ENCODE measurements around the gene OTUD6A.
"Not testable (repeated sequence)": the region's sequence is repeated elsewhere in the genome, so short reads cannot be mapped to it uniquely, and the experiment has no call there.

OTUD6A gene

DNA sequence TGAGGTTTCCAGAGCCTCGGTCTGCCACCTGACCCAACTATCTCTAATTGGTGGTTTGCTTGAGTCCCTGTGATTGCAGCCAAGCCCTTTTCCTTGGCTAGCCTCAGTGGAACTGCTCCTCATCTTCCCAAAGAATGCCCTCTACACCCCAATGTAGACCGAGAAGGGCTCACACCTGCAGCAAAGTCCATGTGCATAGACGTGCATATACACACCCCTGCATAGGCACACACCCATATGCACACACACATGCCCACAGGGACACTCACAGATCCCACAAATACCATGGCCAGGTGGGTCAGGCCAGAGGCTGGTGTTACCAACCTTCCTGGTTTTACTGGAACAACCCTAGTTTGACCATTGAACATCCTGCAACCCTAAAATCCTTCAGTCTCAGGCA, 12.9 kb upstream of the OTUD6A start:
- DNase-seq: no peak

DNA sequence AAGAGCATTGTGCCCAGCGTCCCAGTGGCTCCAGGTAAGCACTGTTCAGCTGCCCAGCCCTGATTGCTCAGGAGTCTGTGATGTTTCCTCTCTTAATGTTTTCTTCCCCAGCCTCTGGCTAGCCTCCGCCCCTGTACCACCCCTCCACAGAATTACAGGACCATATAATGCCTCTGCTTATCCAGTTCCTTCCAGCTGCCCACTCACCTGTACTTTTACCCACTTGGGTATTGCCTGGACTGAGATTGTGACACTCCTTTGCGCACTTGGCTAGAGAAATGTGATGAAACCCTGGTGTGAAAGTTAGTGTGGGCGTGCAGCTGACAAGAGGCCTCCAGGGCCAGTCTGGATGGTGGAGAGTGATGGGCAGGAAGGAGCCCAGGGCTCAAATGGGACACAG, 12.3 kb upstream of the OTUD6A start, which contains the start of gene AWAT2:
Gene AWAT2 (minus strand): TSS at position 14 of the 400 bp plus-strand sequence. CDS start 6 bp downstream, at position 8.
- no peak for DNase-seq

DNA sequence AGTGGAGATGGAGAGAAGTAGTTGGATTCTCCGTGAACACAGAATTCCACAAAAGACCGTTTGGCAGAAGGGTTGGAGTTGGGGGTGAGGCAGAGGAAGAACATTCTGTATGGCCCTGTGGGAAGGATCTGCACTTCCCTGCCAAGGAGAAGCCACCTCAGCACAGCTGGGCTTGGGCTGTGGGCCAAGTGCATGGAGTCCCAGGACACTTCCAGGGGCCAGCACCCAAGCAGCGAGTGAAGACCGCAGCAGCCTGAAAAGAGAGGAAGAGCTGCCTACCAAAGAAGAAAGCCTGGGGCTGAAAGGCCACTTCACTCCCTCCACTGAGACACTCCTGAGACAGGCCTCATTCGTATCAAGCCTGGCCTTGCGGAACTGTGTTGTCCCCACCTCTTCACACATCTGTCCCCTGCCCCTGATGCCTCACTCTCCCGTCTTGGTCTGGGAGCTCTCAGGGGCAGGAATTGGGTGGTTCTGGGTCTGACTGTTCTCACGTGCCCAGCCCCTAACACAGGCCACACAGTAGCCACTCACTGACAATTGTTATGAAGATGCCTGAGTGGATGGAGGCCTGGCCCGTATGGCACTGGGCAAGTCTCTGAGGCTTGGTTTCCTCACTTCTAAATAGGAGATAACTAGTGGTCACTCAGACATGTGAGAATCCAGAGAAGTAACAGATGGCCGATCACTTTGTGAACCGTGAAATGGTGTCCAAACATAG, 9.2 kb upstream of the OTUD6A start:
- DNase-seq: peak; percentile 37

DNA sequence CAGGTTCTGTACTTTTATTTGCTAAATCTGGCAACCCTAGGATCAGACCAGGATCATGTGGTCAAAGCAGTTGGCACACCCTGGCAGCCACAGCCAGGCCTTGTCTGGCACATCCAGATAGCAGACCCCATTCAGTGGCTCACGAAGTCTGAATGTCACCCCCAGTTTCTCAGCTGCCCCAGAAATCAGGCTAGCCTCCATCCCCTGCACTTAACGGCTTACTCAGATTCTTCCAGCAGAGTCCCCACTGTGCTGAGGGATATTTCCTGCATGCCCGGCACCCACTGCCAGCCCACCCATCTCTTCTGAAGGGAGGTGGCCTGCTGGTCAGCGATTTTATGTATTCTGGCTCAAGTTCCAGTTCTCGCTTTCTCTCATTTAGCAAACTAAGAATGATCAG, 7.9 kb upstream of the OTUD6A start:
- DNase-seq: peak; percentile 24

DNA sequence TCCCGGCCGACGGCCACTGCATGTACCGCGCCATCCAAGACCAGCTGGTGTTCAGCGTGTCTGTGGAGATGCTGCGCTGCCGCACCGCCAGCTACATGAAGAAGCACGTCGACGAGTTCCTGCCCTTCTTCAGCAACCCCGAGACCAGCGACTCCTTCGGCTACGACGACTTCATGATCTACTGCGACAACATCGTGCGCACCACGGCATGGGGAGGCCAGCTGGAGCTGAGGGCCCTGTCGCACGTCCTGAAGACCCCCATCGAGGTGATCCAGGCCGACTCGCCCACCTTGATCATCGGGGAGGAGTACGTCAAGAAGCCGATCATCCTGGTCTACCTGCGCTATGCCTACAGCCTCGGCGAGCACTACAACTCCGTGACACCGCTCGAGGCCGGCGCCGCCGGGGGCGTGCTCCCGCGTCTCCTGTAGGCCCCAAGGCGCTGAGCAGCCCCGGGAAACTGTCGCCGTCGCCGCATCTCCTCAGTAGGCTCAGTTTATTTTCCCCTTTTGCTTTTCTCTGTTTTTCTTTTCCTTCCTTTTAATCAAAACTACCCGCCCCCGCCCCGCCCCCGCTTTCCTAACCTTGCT, 799 bp downstream of the OTUD6A start:
- peak; percentile 30 for DNase-seq

DNA sequence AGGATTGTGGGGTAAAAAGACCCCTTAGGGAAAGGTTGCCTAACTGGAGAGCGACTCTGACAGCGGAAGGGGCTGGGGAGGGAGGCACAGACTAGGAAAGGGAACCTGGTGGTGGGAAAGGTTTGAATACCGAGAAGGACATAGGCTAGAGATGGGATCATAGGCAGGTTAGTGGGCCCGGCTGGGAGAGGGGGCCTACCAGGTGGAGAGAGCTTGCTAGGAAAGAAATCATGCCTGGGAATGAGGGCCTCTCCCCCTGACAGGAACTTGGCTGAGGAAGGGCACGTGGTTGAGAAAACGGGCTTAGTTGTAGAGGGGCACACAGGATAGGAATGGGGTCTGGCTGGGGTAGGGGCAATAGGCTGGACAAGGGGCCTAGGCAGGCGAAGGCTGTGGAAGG, 4.4 kb downstream of the OTUD6A start:
- no peak for DNase-seq

DNA sequence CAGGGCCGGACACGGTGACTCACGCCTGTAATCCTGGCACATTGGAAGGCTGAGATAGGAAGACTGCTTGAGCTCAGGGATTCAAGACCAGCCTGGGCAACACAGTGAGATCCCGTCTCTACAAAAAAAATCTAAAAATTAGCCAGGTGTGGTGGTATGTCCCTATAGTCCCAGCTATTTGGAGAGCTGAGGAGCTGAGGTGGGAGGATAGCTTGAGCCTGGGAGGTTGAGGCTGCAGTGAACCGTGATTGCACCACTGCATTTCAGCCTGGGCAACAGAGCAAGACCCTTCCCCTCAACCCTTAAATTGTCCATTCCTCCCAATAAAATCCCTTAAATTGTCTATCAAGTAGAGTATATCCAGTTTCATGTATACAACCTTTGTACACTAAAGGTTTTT, 17.0 kb downstream of the OTUD6A start:
- no peak for DNase-seq

DNA sequence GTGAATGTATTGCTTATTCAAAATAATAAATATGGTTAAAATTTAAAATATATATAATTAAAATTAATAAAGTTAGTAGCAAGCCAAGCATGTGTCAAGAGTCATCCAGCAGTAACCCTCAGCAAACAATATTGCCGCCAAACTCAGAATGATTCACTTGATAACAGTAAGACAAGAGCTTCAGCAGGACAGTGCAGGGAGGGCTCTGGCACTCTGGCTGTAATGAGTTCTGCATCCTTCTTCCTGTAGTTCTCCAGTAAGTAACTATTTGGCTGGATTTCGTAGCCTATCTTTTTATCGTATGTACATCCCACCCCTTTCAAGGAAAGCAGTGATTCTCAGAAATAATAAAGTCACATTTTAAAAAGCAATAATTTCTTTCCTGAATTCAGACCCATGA, 17.6 kb downstream of the OTUD6A start:
- no peak for DNase-seq

DNA sequence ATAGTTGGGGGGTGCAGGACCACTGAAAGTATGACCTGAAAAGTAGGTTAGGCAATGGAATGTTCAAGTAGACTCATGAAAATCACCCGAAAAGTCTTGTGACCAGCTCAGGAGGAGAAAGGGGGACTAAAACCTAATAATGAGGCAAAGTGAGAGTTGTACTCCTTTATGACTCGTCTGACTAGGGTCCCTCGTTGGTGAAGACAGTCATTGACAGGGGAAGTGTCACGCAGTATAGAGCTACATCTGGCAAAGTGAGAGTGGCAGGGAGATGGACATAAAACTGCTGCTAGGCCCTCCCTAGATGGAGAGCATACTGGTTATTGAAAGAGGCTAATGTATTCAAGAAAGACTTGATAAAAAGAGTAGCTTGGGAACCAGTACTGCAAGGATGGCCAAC, 20.5 kb downstream of the OTUD6A start:
- no peak for DNase-seq

DNA sequence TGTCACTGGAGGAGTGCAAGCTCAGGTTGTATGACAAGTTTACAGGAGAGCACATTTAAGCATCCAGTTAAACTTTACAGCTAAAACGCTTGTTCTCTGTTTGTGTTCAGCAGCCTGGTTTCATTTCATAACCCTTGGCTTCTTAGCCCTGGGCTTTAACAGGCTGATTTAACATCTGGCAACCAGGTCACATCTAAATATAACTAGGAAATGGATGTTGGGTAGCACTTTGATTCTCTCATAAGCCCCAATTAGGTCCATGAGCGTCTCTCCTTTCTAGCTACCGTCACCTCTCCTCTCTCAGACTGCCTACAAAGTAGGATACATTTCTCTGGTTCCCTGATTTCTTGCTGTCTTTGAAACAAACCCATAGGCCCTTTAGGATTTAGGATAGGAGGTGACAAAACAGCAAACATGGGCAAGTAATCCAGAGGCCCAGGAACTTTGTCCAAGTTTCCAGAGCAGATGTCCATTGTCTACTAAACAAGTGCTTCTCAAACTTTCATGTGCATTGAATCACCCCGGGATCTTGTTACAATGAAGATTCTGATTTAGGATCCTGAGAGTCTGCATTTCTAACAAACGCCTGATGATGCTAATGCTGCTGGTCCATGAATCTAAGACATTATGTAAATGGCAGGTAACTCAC, 22.5 kb downstream of the OTUD6A start:
- no peak for DNase-seq

DNA sequence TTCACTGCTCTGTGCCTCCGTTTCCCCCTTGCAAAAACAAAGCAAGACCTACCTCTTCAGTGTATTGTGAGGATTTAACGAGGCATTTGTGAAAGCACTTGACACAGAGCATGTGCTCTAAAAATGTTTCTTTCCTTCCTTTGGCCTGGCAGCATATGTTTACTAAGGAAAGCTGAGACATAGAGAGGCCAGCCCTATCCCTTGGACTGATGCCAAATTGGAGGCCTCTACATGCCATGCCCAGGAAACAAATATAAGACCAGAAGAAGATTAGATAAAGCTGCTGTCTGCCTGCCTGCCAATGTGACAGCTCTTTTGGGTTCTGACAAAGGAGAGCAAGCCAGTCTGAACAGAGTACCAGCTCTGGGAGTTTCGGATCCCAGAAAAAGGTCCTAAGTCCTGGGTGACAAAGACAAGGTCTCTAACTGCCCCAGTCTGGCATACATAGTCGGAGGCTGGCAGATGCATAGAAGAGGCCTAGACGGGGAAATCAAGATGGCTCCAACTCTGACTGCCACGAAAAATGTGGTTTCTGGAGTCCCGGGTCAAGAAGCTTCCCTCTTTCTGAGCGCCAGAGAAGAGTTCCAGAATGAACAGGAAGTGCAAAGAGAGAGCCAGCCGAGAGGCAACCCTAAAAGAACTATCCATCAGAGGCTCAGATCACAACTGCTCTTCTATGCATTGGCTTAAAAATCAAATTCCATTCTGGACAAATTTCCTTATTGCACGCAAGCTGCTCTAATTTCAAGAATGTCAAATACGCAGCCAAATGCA, 25.8 kb downstream of the OTUD6A start:
- DNase-seq: no peak

DNA sequence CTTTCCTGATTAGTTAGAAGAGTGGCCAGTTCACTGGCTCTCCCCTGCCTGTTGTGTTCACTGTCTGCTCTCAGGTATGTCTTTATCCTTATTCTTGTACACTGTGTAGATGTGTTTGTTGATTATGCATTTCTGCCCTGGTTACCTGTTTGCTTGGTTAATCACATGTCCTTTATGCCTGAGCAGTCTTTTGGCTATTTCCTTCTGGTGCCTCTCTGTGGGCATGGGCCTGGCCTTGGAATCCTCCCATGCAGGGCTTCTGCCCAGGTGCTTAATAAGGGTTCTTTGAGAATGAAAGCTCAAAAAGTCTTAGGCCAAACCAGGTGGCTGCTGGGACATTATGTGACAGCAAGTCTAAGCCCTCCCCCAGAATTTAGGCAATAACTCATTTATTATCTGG, 26.5 kb downstream of the OTUD6A start:
- no peak for DNase-seq

DNA sequence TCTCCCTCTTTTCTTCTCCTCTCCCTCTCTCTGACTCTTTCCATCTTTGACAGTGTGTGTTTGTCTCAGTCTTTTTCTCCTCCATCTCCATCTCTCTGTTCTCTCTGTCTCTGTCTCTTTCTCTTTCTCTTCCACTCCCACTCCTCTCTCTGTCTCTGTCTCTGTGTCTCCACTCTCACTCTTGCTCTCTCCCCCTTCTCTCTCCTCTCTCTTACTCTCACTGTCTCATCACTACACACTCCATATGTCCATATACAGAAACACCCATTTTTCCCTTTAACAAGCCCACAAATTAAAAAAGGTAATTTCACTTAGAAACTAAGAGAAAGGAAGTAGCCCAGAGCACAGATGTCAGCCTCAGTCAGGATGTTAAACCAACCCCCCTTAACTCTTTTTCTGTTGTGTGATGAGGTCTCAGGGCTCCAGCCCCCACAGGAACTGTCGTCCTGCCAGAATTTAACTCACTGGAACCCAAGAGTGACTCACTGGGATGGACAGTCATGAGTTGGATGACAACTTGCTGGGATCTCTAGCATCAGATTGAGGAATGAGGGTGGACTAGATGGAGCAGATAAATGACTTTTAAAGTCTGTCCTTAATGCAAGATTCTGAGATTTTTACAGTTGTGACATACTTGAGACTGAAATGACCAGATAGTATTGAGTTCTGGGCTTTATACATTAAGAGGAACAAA, 27.5 kb downstream of the OTUD6A start:
- DNase-seq: no peak

DNA sequence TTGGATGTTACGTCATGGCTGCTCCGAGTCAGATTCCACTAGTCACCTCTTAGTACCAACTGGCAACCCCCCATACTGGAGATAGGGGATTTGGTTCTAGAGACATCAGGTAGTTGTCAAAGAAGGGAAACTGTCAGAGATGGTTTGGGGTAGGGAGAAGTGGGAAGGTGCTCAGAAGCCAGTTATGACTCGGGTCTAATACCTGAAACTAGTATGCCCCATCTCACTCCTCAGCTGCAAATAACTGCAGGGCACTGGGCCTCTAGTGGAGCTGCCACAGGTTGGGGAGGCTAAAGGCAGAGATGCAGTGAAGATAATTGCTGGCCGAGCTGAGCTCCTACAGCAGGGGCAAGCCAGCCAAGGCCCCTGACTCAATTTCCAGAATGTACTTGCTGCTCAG, 30.0 kb downstream of the OTUD6A start:
- DNase-seq: no peak

DNA sequence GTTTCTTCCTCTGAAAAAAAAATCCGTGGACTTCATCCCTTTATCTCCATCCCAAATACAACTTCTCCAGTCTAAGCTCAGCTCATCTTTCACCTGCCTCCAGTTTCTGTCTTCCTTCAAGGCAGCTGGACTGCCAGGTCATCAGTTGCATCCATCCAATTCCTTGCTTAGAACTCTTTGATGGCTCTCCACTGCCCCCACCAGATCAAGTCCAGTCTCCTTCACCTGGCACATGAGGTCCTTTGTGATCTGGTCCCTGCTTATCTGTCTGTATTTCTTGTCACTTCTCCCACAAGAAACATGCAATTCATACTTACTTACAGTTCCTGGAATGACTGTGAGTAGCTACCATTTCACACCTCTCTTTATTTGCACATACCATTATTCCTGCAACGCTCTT, 33.8 kb downstream of the OTUD6A start:
- no peak for DNase-seq

DNA sequence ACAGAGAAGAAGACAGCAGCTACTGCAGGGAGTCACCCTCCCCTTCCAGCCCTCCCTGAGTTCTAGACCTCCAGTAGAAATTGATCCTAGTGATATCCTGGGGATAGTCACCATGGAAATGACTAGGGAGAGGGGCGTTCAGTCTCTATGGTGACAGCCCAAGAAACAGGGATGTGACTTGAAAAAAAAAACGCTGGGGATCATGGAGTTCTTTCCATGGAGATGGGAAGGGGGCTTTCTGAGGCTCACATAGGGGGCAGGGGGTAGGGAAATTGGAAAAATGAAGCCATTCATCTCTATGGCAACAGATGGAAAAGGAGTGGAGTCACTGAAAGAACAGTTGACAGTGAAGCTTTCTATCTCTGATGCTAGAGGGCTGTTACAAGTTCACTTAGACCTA, 43.0 kb downstream of the OTUD6A start:
- no peak for DNase-seq

DNA sequence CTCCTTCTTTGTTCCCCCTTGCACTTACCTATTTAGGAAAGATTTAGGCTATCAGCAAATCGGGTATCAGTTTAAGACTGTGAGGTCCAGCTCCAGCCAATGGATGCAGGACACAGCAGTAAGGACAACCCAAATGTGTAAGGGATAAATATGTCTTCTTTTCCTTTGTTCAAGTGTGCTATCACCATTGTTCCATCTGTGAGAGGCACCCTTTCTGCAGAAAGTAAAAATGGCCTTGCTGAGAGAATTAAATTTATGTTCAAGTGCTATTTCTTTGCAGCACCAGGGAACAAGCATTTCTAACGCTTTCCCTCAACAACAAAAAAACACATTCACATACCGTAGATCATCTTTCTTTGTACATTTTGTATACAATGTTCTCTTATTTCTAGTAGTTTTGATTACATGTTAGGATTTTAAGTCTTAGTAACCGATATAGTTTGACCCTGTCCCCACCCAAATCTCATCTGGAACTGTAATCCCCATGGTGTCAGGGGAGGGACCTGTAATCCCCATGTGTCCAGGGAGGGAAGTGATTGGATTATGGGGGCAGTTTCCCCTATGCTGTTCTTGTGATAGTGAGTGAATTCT, 49.3 kb downstream of the OTUD6A start:
- DNase-seq: not testable (repeated sequence)
